T-helper 17 cell (primary cell): ENCODE results near the gene SLC1A3. TPM values are rescaled to one million over a fixed set of nuclear protein-coding genes. Genes with fewer than 3 reads are reported as not detected.
A peak's percentile ranks its signal among the peaks of the same experiment; 100 is the strongest.

Experiments
- ATAC-seq: fragments of 150-1000 bp; cut with Tn5 transposase; 2 replicates; pipeline ENCODE4 v1.10.0; 2021; ENCODE audit warnings: mild to moderate bottlenecking, moderate library complexity
- DNase-seq, 3 donors: peaks; one replicate each; pipeline versions ENCODE4 v3.0.0 to v3.0.0-alpha.2; 2020 to 2021
- H3K9me3 ChIP-seq: one replicate; pipeline ENCODE4 v1.7.0; 2013; ENCODE audit warnings: low read length, mild to moderate bottlenecking; ENCODE audit not compliant: control insufficient read depth, poor library complexity, severe bottlenecking
- H3K27ac Mint-ChIP-seq: one replicate; pipeline ENCODE4 v1.8.0; 2022; ENCODE audit warnings: mild to moderate bottlenecking, moderate library complexity, mixed read lengths
- H3K27me3 Mint-ChIP-seq: one replicate; pipeline ENCODE4 v1.8.0; 2022; ENCODE audit warnings: mixed read lengths
- H3K36me3 Mint-ChIP-seq: one replicate; pipeline ENCODE4 v1.8.0; 2022; ENCODE audit warnings: low read depth, mixed read lengths
- H3K4me1 Mint-ChIP-seq: one replicate; pipeline ENCODE4 v1.8.0; 2022; ENCODE audit warnings: mild to moderate bottlenecking, mixed read lengths
- H3K4me3 Mint-ChIP-seq: one replicate; pipeline ENCODE4 v1.8.0; 2022; ENCODE audit warnings: mild to moderate bottlenecking, moderate library complexity, mixed read lengths
- total RNA-seq, 4 donors: library from RNA in 2 of 4; stranded (reverse) in 2 of 4; gene quantifications; one replicate each; pipeline ENCODE4 v1.2.3 and lab custom pipeline; 2022 to 2026

SLC1A3 gene
- total RNA-seq, 2 donors from 2014 or later, result not detected

DNA sequence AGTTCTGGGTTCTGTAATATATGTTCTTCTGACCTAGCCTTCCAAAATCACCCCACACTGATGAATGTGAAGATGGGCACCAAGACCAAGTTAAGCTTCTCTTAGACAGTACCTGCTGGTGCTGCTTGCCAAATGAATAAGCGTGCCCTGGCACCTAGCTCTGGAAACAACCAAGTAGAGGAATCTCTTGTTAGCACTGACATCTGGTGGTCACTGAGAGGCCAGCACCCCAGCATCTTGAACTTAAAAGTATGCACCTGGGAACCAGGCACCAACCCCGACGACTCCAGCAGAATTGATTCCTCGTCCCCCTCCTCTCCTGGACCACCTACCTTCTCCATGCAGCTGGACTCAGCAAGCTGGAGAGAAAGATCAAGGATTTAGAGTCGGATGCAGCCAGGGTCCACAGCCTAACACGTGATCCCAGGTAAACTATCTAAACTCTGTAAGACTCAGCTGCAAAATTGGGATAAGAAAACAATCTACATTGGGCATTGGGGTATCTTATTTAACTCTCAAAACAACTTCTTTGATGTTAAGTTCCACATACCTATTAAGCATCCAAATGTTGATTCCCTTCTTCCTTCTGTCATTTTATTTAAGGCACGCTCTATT lies 89.8 kb downstream of the SLC1A3 start:
- peaks cover 2% of the 10 kb centered on the region for H3K4me1 Mint-ChIP-seq
- no peaks in the 10 kb centered on the region for H3K36me3 Mint-ChIP-seq
- no peak overlapping the region for H3K27ac Mint-ChIP-seq
- H3K9me3 ChIP-seq, result no peaks in the 10 kb centered on the region
- ATAC-seq (peak; percentile 65), DNase-seq (peak in 1 of 3 donors; percentile 10)
- H3K27me3 Mint-ChIP-seq, result peaks cover 33% of the 10 kb centered on the region
- H3K4me3 Mint-ChIP-seq, result no peak overlapping the region

GRCh38 chr5:36698031-36698430 lies 91.6 kb downstream of the SLC1A3 start:
- ATAC-seq, result no peak
- Mint-ChIP-seq H3K27me3 (peaks cover 30% of the 10 kb centered on the region), H3K36me3 (no peaks in the 10 kb centered on the region), H3K4me1 (peaks cover 2% of the 10 kb centered on the region), H3K27ac (no peak overlapping the region), H3K4me3 (no peak overlapping the region)
- DNase-seq, result no peak
- H3K9me3 ChIP-seq, result no peaks in the 10 kb centered on the region

DNA sequence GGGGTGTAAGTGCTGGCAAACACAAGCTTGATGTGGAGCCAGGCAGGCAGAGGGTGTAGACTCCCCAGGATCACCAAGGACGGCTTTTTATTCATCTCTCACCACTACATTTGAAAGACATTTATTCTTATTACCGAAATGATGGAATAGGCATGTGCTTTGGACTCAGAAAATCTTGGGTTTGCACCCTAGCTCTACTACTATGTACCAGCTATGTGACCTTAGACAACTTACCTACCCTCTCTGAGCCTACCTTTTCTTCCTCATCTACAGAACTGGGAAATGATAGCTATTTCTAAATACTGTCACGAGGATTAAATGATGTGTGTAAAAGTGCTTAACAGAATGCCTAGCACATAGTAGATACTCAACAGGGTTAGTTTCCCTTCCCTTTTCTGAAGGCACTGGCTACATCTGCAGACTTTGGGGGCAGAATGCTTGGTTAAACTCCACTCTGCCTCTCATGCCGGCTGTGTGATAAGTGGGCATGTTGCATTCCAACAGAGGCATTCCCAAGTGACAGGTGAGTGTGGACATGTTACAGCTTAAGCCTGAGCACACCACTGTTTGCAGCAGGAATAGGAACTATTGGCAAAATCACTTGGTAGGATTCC lies 94.8 kb downstream of the SLC1A3 start:
- Mint-ChIP-seq H3K36me3 (peaks cover 5% of the 10 kb centered on the region), H3K27me3 (peaks cover 33% of the 10 kb centered on the region), H3K4me3 (no peak overlapping the region), H3K4me1 (no peaks in the 10 kb centered on the region), H3K27ac (no peak overlapping the region)
- ATAC-seq (peak; percentile 71), DNase-seq (no peak)
- H3K9me3 ChIP-seq, result no peaks in the 10 kb centered on the region

GRCh38 chr5:36703245-36703860 lies 96.9 kb downstream of the SLC1A3 start:
- DNase-seq (no peak), ATAC-seq (no peak)
- H3K9me3 ChIP-seq, result no peaks in the 10 kb centered on the region
- Mint-ChIP-seq H3K36me3 (peaks cover 5% of the 10 kb centered on the region), H3K27me3 (peaks cover 29% of the 10 kb centered on the region), H3K27ac (no peak overlapping the region), H3K4me1 (no peaks in the 10 kb centered on the region), H3K4me3 (no peak overlapping the region)

DNA sequence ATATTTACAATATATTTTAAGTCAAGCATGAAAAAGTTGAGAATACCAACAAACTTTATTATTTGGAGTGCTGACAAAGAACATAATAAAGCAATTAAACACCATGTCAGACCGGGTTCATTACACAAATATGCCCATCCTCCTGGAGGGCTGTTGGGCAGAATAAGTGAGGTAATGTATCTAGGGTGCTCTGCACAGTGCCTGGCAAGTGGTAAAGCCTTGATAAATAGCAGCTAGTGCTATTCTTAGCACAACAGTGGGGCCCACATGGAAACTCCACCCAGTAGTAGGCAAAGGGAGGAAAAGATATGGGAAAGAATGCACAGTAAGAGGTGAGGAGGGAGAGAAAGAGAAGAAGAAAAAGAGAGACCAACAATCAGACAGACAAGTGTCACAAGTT lies 97.7 kb downstream of the SLC1A3 start:
- Mint-ChIP-seq H3K4me1 (no peaks in the 10 kb centered on the region), H3K4me3 (no peak overlapping the region), H3K27ac (no peak overlapping the region), H3K36me3 (peaks cover 5% of the 10 kb centered on the region), H3K27me3 (peaks cover 29% of the 10 kb centered on the region)
- no peak for ATAC-seq
- no peaks in the 10 kb centered on the region for H3K9me3 ChIP-seq
- no peak for DNase-seq

GRCh38 chr5:36705055-36705454 lies 98.6 kb downstream of the SLC1A3 start:
- no peak for ATAC-seq
- H3K4me3 Mint-ChIP-seq, result no peak overlapping the region
- H3K4me1 Mint-ChIP-seq, result no peaks in the 10 kb centered on the region
- peaks cover 5% of the 10 kb centered on the region for H3K36me3 Mint-ChIP-seq
- DNase-seq, result no peak
- no peak overlapping the region for H3K27ac Mint-ChIP-seq
- no peaks in the 10 kb centered on the region for H3K9me3 ChIP-seq
- H3K27me3 Mint-ChIP-seq, result peaks cover 29% of the 10 kb centered on the region

GRCh38 chr5:36706662-36707061 lies 100.3 kb downstream of the SLC1A3 start:
- Mint-ChIP-seq H3K36me3 (peaks cover 5% of the 10 kb centered on the region), H3K4me3 (no peak overlapping the region), H3K27me3 (peaks cover 15% of the 10 kb centered on the region), H3K4me1 (no peaks in the 10 kb centered on the region), H3K27ac (no peak overlapping the region)
- DNase-seq (no peak), ATAC-seq (no peak)
- H3K9me3 ChIP-seq, result no peaks in the 10 kb centered on the region

DNA sequence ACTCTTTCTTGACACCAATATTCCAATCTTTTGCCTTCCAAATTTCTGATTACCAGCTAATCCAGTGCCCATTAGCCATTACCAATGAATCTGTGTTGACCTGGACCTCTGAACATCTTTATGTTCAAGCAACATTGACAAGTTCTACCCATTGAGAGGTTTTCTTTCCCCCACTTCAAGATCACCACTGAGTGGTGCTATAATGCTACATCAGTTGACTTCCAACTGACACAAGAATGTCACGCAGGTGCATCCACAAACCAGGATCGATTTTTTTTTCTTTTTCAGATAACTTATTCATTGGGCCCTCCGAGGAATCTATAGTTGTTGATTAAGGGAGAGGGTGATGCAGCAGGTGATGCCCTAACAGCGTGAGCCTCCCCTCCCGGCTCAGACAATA lies 102.6 kb downstream of the SLC1A3 start:
- peaks cover 3% of the 10 kb centered on the region for H3K36me3 Mint-ChIP-seq
- H3K27me3 Mint-ChIP-seq, result peaks cover 12% of the 10 kb centered on the region

DNA sequence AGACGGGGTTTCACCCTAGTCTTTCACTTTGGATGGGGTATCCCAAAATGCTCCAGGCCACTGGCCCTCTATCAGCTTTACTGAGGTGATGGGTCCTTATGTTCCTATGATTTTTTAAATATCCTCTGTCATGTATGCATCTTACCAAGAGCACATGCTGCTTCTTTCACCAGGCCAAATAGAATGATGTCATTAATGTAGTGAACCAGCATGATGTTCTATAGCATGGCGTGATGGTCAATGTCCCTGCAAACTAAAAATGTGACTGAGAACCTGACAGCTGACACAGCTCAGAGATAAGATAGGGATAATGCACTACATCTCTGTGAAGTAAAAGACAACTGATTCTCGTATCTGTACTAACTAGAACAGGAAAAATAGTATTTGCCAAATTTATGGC lies 103.6 kb downstream of the SLC1A3 start:
- no peak overlapping the region for H3K4me3 Mint-ChIP-seq
- H3K4me1 Mint-ChIP-seq, result no peaks in the 10 kb centered on the region
- no peak for ATAC-seq
- H3K27ac Mint-ChIP-seq, result no peak overlapping the region
- peaks cover 2% of the 10 kb centered on the region for H3K9me3 ChIP-seq
- H3K36me3 Mint-ChIP-seq, result no peaks in the 10 kb centered on the region
- DNase-seq, result no peak
- peaks cover 6% of the 10 kb centered on the region for H3K27me3 Mint-ChIP-seq

More for the DNA sequence above, 102.6 kb downstream of the SLC1A3 start:
- Mint-ChIP-seq H3K27ac (no peak overlapping the region), H3K4me1 (no peaks in the 10 kb centered on the region), H3K4me3 (no peak overlapping the region)
- H3K9me3 ChIP-seq, result peaks cover 2% of the 10 kb centered on the region
- no peak for DNase-seq
- ATAC-seq, result no peak

GRCh38 chr5:36712706-36713105 lies 106.3 kb downstream of the SLC1A3 start:
- Mint-ChIP-seq H3K4me3 (no peak overlapping the region), H3K27me3 (peaks cover 5% of the 10 kb centered on the region), H3K36me3 (peaks cover 2% of the 10 kb centered on the region), H3K27ac (no peak overlapping the region), H3K4me1 (no peaks in the 10 kb centered on the region)
- ATAC-seq (no peak), DNase-seq (no peak)
- peaks cover 2% of the 10 kb centered on the region for H3K9me3 ChIP-seq

DNA sequence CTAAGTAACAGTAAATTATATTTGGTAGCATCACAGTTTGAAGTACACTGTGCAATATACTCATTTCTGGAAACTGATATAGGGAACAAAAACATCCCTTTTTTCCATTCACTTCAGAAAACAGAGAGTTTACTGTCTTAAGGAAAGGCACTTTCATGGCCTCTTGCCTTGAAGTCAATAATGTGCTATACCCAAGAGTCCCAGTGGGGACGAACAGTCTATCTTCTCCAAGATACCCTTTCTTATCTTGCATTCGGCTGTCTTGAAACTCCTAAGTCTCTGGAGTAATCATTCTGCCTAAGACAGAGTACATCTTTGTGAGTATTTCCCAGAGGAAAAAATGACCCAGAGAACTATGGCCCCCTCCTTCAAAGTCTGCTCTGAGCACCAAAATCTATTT lies 107.1 kb downstream of the SLC1A3 start:
- H3K4me1 Mint-ChIP-seq, result no peaks in the 10 kb centered on the region
- H3K36me3 Mint-ChIP-seq, result peaks cover 2% of the 10 kb centered on the region
- no peak overlapping the region for H3K4me3 Mint-ChIP-seq
- H3K9me3 ChIP-seq, result peaks cover 2% of the 10 kb centered on the region
- ATAC-seq (no peak), DNase-seq (no peak)
- H3K27me3 Mint-ChIP-seq, result peaks cover 10% of the 10 kb centered on the region
- H3K27ac Mint-ChIP-seq, result no peak overlapping the region

- H3K9me3 ChIP-seq, result no peaks in the 10 kb centered on the region
- Mint-ChIP-seq H3K4me1 (peaks cover 7% of the 10 kb centered on the region), H3K4me3 (no peak overlapping the region), H3K27ac (no peak overlapping the region), H3K27me3 (peaks cover 14% of the 10 kb centered on the region), H3K36me3 (peaks cover 2% of the 10 kb centered on the region)
- DNase-seq (no peak), ATAC-seq (no peak)
Measured at GRCh38 chr5:36717131-36717695, 110.8 kb downstream of the SLC1A3 start.

DNA sequence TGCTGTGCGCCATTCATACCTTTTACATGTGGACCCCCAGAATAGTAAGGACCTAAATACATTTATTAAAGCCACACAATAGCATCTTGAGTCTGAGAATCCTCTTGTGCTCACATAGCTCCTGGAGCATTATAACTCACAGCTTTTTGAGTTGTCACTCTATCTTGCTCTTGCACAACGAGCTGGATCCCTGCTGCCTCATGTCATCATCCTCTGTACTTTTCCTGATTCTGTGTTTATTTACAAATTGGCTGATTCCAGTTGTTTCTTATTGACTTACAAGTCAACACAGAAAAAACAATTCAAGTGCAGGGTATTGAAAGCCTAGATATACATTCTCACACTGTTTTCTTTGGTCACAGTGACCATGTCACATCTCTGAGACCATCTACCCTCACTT lies 112.9 kb downstream of the SLC1A3 start:
- Mint-ChIP-seq H3K27ac (no peak overlapping the region), H3K36me3 (peaks cover 2% of the 10 kb centered on the region), H3K4me3 (no peak overlapping the region), H3K4me1 (peaks cover 21% of the 10 kb centered on the region), H3K27me3 (peaks cover 16% of the 10 kb centered on the region)
- no peak for DNase-seq
- no peak for ATAC-seq
- H3K9me3 ChIP-seq, result no peaks in the 10 kb centered on the region
